NCI-H510A treated with DMSO at 0.1 percent for 48 hours (cell line): ENCODE measurements around the gene BATF3.
"Not testable (repeated sequence)": the region's sequence is repeated elsewhere in the genome, so short reads cannot be mapped to it uniquely, and the experiment has no call there.

Experiments
- DNase-seq: peaks from one replicate; lab custom pipeline; 2025; lab: John Stamatoyannopoulos, UW

Gene BATF3

GRCh38 chr1:212699625-212700222, at the start of gene BATF3:
Gene BATF3, minus strand, starts transcription at chr1:212699840. Its CDS starts 78 bp downstream, at chr1:212699762.
- DNase-seq: no peak

DNA sequence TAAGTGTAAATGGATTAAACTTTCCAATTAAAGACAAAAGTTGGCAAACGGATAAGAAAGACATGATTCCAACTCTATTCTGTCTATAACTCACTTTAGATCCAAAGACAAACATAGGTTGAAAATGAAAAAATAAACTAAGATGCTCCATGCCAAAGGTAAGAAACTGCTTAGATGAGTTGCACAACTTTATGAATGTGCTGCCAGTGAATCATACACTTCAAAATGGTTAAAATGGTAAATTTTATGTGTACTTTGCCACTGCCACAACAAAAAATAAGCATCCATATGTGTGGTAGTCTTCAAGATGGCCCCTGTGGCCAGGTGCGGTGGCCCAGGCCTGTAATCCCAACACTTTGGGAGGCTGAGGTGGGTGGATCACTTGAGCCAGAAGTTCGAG, 46.9 kb upstream of the BATF3 start:
- no peak for DNase-seq

DNA sequence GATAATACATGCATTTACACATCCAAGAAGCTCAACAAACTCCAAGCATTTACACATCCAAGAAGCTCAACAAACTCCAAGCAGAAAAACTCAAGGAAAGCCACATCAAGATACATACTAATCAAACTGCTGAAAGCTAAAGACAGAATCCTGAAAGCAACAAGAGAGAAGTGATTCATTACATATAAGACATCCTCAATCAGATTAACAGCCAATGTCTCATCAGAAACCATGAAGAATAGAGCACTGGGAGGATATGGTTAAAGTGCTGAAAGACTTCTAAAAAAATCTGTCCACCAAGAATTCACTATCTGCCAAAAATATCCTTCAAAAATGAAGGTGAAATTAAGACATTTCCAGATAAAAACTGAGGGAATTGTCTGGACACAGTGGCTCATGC, 45.7 kb upstream of the BATF3 start:
- no peak for DNase-seq

- DNase-seq: no peak
These were observed 44.3 kb upstream of the BATF3 start for GRCh38 chr1:212743901-212744475.

GRCh38 chr1:212738330-212738729, 38.7 kb upstream of the BATF3 start:
- DNase-seq: no peak

DNA sequence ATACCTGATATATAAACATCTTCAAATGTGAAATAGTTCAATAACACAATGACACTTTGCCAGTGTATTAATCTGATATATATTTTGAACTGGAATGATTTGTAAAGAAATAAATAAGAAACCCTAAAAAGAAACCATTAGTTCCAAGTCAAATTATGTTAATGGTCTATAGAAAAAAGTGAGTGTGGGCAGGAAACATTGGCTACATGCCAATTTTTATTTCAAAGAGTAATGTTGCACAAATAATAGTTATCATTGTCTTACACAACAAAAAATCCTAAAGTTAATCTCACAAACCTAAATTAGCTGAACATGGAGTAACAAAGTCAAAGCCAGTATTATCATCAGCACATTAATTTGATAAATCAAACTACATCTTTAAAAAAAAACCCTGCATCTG, 37.9 kb upstream of the BATF3 start:
- DNase-seq: no peak

DNA sequence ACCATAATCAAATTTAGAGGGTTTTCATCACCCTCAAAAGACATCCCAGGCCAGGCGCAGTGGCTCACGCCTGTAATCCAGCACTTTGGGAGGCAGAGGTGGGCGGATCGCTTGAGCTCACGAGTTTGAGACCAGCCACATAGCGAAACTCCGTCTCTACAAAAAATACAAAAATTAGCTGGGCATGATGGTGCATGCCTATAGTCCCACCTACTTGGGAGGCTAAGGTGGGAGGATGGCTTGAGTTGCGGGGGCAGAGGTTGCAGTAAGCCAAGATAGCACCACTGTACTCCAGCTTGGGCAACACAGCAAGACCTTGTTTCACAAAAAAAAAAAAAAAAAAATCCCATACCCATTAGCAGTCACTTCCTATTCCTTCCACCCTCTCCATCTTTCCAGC, 33.5 kb upstream of the BATF3 start:
- no peak for DNase-seq

GRCh38 chr1:212731630-212732029, 32.0 kb upstream of the BATF3 start:
- DNase-seq: no peak

- no peak for DNase-seq
These were observed 29.0 kb upstream of the BATF3 start for GRCh38 chr1:212728606-212729005.

GRCh38 chr1:212727386-212728181, 27.9 kb upstream of the BATF3 start:
- no peak for DNase-seq

DNA sequence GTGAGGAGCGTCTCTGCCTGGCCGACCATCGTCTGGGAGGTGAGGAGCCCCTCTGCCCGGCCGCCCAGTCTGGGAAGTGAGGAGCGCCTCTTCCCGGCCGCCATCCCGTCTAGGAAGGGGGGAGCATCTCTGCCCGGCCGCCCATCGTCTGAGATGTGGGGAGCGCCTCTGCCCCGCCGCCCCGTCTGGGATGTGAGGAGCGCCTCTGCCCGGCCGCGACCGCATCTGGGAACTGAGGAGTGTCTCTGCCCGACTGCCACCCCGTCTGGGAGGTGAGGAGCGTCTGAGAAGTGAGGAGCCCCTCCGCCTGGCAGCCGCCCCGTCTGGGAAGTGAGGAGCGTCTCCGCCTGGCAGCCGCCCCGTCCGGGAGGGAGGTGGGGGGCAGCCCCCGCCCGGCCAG, 25.0 kb upstream of the BATF3 start:
- DNase-seq: not testable (repeated sequence)

- DNase-seq: no peak
These were observed 22.8 kb upstream of the BATF3 start for GRCh38 chr1:212722270-212722957.

DNA sequence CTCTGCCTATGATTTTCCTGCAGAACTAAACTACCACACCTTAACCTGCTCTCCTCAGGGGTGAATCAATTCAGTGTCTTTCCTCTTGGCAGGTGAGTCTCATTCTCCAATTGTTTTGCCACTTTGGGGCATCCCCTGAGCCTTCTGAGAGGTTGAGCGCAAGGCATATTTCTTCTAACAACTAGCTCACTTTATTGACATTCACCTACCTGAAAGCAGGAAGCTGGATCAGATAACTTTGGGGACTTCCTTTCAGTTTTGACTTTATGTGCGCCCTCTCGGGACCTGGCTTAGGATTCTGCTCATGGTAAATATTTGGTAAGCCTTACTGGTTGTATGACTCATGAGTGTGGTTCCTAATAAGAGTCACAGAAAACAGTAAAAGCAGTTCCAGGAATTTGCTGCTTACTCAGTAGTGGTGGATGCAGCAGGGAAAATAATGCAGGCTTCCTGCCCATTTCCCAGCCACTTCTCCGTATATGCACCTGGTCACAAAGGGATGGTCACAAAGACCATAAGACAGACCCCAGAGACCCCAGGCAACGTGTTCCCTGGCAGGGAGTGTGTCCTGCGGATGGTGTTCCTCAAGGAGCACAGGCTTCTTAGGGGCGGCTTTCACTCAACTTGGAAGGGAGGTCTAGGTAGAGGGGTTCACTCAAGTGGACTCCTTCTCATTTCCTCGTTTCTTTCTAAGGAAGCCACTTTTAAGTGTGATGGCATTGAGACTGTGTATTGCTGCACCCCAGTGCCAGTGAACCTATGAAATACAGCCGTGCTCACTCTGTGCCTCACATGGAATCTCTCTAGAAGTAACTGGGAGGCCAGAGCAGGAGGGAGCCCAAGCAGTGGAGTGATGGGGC, 22.0 kb upstream of the BATF3 start:
- no peak for DNase-seq

GRCh38 chr1:212719633-212720032, 20.0 kb upstream of the BATF3 start:
- DNase-seq: no peak

- DNase-seq: no peak
These were observed 18.9 kb upstream of the BATF3 start for GRCh38 chr1:212718499-212718898.

- no peak for DNase-seq
These were observed 16.5 kb upstream of the BATF3 start for GRCh38 chr1:212716161-212716560.

DNA sequence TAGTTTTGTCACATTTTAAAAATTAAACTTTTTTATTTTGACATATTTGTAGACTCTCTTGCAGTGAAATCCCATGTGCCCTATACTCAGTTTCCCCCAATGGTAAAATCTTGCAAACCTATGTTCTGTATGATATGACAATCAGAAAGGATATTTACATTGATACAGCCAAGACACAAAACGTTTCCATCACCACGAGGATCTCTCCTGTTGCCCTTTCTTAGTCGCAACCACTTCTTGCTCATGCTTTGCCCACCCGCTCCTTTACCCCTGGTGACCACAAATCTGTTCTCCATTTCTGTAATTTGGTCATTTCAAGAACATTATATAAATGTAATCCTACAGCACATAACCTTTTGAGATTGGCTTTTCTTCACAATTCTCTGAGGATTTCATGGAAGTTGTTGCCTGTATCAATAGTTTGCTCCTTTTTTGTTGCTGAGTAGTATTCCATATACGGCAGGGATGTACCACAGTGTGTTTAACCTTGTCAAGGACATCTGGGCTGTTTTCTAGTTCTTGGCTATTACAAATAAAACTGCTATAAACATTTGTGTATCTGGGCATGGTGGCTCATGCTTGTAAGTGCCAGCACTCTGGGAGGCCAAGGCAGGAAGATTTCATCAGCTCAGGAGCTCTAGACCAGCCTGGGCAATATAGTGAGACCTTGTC, 14.0 kb upstream of the BATF3 start:
- DNase-seq: no peak

GRCh38 chr1:212712451-212713303, 13.0 kb upstream of the BATF3 start:
- no peak for DNase-seq

DNA sequence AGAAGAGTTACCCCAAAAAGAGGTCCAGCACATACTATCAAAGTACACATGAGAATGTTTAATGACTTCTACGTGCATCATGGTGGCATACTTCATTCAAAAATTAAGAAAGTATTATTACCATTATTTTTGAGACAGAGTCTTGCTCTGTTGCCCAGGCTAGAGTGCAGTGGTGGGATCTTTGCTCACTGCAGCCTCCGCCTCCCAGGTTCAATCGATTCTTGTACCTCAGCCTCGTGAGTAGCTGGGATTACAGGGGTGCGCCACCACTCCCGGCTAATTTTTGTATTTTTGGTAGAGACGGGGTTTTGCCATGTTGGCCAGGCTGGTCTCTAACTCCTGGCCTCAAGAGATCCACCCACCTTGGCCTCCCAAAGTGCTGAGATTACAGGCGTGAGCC, 12.3 kb upstream of the BATF3 start:
- not testable (repeated sequence) for DNase-seq

GRCh38 chr1:212710566-212710965, 10.9 kb upstream of the BATF3 start:
- no peak for DNase-seq
